SIG-M5 treated with dmso at 0.1 percent for 504 hours (cell line): ENCODE results near the gene APBB2.

ENCODE experiments used
- DNase-seq: peaks from one replicate; lab custom pipeline; 2025; ENCODE audit not compliant: unreplicated experiment; lab: John Stamatoyannopoulos, UW

The APBB2 gene

GRCh38 chr4:40991908-40992307 lies 222.4 kb downstream of the APBB2 start:
- no peak for DNase-seq

DNA sequence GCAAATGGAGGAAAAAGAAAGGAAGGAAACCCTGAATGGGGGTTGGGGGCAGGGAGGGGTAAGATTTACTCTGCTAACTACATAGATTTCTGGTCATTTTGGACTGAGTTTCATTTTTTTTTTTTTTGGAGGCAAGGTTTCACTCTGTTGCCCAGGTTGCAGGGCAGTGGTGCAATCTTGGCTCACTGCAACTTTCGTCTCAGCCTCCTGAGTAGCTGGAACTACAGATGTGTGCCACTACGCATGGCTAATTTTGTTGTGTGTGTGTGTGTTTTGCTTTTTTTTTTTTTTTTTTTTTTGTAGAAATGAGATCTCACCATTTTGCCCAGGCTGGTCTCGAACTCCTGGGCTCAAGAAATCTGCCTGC lies 223.5 kb downstream of the APBB2 start:
- DNase-seq: no peak

DNA sequence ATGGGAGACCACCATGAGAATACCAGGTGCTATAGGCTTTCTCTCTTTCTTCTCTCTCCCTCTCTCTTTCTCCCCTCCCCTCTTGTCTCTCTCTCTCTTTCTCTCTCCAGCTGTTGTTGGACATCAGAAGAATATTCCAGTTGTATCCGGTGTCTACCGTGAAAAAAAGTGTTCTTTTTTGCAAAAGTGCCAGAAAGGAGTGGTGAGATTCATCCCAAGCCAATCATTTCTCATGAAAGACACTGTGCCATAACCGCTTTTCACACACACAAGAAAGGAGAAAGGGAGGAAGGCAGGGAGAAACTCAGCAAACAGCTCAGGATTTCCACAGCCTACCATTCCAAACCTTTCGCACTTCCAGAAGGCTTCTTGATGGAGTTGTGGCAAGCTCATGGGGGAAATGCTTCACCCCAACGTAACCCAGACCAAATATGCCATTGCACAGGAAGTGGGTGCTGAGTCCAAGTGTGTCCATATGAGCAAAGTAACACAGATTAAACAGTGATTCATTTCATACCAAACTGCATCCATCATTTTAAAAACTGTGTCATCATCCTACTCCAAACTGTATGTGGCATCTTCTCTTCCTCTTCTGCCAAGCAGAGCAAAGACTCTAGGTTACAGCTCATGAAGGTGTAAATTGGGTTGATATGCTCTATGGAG lies 224.0 kb downstream of the APBB2 start:
- DNase-seq: peak; percentile 16

- DNase-seq: no peak
Observed at GRCh38 chr4:40987151-40987550, 227.2 kb downstream of the APBB2 start.

DNA sequence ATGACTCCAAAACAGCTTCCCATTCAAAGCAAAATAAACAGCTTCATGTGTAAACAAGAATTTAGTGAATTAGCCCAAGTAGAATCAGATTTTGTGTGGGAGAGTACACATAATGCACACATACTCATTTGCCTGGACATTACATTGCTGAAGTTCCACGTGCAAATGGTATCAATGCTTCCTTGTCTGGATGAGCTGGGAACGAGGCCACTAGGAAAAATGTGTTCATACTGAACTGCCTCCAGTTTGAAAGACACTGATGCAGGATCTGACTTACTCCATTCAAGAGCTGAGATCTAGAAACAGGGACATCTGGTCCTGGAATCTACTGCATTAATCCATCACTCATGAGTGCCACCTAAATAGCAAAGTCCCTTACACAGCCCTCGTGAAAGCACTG lies 228.0 kb downstream of the APBB2 start:
- DNase-seq: no peak

DNA sequence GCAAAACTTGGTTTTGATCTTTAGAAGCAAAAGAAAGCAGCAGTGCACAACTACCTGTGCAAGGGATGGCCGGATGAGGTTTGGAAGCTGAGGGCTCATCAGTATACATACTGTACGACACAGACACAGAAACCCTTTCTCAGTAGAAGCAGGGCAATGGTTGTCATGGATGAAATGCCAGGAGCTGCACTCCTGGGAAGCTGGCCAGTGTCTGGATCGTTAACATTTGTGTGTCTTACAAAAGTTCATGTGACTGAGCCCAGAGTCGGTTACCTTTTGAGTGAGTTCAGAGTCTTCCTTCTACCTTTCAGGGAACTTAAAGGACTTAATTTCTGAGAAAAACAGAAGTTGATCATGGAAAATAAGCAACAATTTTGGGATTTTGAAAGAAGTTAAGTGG lies 230.3 kb downstream of the APBB2 start:
- DNase-seq: no peak

DNA sequence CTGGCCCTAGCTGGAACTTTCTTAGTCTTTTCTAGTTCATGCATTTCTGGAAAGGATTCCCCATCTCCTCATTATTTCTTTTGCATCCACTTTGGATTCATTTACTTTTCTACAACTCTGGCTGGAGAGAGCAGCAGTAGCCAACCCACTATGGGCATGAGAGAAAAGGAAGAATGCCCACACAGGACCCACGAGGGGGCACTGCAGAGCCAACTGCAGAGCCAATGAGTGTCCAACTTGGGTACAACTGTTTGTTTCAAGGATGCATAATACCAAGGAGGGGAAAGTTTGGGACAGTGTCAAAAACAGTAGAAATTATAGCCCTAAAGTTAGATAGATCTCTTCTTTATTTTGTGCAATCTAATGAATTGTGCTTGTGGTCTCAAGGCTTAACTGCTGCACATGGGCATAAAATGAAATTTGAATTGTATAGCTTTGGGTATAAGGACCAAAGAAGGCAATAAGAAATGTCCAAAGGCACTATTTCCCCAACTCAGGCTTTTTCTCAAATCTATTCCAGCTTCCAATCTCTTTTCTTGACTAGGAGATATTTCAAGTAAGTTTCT lies 233.9 kb downstream of the APBB2 start:
- no peak for DNase-seq

GRCh38 chr4:40978548-40978947 lies 235.8 kb downstream of the APBB2 start:
- DNase-seq: no peak

DNA sequence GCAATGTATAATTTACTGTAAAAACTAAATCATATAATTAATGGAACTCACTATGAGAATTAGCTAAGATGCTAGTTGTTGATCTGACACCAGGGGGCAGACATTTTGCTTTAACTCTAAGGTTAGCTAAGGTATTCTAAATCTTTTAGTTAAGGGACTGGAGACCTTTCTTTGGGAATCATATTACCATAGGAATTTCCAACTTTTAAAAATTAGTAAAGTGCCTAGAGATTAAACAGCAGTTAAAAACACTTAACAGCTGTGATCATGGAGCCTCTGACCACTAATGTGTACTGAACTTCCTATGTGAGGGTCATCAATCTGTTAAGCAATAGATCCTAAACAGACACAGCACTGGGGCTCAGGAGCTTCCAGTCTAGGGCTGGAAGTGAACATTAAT lies 238.0 kb downstream of the APBB2 start:
- peak; percentile 6 for DNase-seq

GRCh38 chr4:40972722-40973121 lies 241.6 kb downstream of the APBB2 start:
- DNase-seq: no peak

GRCh38 chr4:40971338-40971737 lies 243.0 kb downstream of the APBB2 start:
- DNase-seq: no peak

DNA sequence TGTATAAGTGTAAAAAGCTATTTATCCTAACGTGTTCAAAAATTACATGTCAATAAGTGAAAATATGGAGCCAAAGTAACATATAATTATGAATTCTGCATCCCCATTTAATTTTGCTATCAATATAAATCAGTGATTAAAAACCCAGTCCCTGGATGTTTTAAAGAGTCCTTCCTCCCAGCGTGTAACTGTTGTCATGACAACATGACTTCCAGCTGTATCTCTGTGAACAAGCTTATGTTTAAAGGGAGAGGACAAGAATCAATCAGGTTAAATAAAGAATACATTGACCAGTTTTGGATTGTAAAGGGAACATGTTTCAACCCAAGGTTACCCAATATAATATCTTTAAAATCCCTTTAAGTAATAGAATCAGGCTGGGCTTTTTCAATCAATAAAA lies 244.8 kb downstream of the APBB2 start:
- DNase-seq: no peak

DNA sequence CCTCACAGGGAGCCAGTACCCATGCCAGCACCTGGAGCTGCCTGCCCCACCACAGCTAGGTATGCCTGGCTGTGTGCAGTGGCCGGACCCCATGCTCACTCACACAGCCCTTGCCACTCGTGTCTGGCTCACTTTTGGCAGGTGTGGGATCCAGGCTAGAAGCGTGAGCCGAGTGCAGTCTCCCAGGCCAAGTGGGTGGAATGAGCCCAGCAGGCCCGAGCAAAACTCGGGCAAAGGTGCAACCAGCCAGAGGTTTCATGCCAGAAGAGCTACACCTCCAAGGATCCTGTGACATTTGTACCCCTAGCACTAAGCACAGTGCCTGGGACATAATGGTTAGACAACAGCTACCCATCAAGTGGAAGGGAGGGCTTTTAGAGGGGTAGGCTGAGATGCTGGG lies 246.8 kb downstream of the APBB2 start:
- DNase-seq: no peak

DNA sequence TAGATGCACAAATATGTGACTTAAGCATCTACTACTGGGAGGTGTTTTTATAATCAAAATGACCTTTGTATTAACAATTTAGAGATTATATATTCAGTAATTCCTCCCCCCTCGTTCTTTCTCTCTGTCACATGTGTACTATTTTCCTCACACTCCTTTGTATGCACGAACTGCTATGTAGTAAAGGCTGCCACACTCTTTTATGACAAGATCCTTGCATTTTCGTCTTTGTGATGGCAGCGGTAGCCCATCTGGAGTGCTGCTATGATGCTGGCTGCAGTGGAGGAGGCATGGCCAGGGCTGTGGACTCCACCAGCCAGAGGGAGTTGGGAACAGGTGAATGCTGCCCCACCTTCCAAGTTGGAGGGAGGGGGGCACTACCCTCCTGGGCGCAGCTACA lies 248.3 kb downstream of the APBB2 start:
- no peak for DNase-seq

DNA sequence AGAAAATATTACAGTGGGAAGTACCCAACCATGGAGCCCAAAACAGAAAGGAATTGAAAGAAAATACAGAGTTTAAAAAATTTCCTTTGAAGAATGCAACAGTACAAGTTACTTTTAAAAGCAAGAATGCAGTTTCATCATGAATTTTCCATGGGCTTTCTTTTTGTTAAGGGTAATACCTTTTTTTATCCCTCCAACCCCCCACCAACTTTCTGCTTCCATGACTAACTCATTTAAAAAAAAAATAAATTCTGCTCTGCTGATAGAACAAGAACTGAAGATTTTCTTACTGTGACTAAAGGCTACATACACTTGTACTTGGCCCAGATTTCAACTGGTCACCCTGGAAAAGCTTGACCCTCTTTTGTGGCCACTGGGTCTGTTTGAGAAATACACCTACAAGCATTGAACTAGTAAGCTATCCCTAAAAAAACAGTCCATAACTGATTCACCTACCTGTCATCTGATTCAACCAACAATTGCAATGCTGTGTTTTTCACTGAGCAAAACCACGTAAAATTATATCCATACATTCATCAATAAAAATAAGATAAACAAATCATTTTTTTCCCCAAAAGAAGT lies 250.4 kb downstream of the APBB2 start:
- DNase-seq: no peak

DNA sequence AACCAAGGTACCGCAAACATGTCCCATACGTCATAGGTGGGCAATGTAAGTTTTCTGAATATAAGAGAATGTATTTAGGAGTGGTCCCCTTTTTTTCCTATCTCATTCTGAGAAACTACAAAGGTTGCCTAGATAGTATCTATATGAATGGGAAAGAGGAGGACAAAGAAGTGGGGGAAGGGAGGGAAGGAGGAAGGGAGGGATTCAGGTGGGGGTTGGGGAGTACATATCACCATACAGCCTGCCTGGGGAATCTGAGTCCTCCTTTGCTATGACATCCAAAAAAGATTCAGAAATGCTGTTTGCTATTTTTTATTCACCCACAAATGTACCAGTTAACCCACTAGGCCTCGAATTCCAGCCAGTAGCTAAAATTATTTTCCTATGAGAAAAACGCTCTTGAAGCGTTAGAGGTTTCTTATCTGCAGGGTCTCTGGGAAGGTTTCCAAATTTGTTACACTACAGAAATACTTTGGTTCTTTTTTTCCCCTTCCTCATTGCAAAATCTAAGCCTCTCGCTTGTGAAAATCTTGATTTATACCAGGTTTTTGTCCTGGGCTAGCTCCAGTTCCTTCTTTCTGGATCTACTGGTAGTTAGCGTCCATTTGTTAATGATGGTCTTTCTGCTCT lies 251.7 kb downstream of the APBB2 start:
- no peak for DNase-seq

- no peak for DNase-seq
Observed at GRCh38 chr4:40960941-40961340, 253.4 kb downstream of the APBB2 start.

DNA sequence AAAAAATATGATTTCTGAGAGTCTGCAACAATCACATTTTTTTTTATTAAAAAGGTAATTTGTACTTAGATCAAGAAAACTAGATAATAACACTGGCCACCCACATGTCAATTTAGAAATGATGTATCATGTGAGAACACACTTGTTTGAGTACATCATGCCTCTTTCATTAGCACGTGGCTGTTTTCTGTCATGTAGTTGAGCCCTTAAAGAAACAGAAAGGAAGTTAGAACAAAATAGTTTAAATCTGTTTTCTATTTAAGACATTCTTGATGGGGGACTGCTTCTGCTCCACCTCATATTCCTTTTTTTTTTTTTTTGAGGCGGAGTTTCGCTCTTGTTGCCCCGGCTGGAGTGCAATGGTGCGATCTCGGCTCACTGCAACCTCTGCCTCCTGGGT lies 257.1 kb downstream of the APBB2 start:
- no peak for DNase-seq

- no peak for DNase-seq
Observed at GRCh38 chr4:40956721-40957255, 257.6 kb downstream of the APBB2 start.

- DNase-seq: no peak
Observed at GRCh38 chr4:40954088-40954668, 260.2 kb downstream of the APBB2 start.

- DNase-seq: no peak
Observed at GRCh38 chr4:40953283-40954087, 260.9 kb downstream of the APBB2 start.
